Measurements from ENCODE around the gene ANAPC5.
A peak's percentile ranks its signal among the peaks of the same experiment; 100 is the strongest.
"Not testable (repeated sequence)": the region's sequence is repeated elsewhere in the genome, so short reads cannot be mapped to it uniquely, and the experiment has no call there.

The ANAPC5 gene

GRCh38 chr12:121298411-121298810 lies 53.8 kb downstream of the ANAPC5 start:
- no CpG with 5 or more reads among the region's 13 CpGs for WGBS, 2 donors (ENCODE audit: extremely low coverage in 2 of 2, insufficient read length in 2 of 2, insufficient replicate concordance in 1 of 2)
- not testable (repeated sequence) for H3K9me3 ChIP-seq (replicated peaks in 1 of 2; ENCODE audit: control insufficient read depth in 2 of 2, insufficient read depth in 1 of 2, low read depth in 1 of 2, low read length in 2 of 2); H3K4me2 ChIP-seq (ENCODE audit: insufficient read depth, low read length, poor library complexity, severe bottlenecking); DNase-seq (ENCODE audit: low spot score); H3K27ac ChIP-seq (replicated peaks; ENCODE audit: low read length); H2BK5ac ChIP-seq (ENCODE audit: low read length); H2BK120ac ChIP-seq (ENCODE audit: low read depth, low read length); H2BK12ac ChIP-seq (ENCODE audit: low read length); H2AK5ac ChIP-seq (ENCODE audit: low read depth, low read length); H3K4ac ChIP-seq (ENCODE audit: low read length); H3K36me3 ChIP-seq (replicated peaks in 1 of 2; ENCODE audit: control insufficient read depth in 2 of 2, insufficient read depth in 2 of 2, low read length in 2 of 2); H2AFZ ChIP-seq (ENCODE audit: low read length); H3K23ac ChIP-seq (ENCODE audit: low read depth, low read length, poor library complexity); H3K79me1 ChIP-seq (ENCODE audit: low read depth, low read length); H3K27me3 ChIP-seq (ENCODE audit: control insufficient read depth in 3 of 3, insufficient read depth in 3 of 3, low read depth in 1 of 3, low read length in 3 of 3); H3K18ac ChIP-seq (ENCODE audit: low read length); H4K8ac ChIP-seq (ENCODE audit: low read depth, low read length); H3K4me1 ChIP-seq (ENCODE audit: control insufficient read depth in 2 of 2, insufficient read depth in 1 of 2, low read depth in 1 of 2, low read length in 2 of 2); H2BK15ac ChIP-seq (ENCODE audit: low read length); H3K9ac ChIP-seq (ENCODE audit: low read depth, low read length, poor library complexity); H4K91ac ChIP-seq (ENCODE audit: low read depth, low read length, poor library complexity); H3K14ac ChIP-seq (ENCODE audit: low read length); H3K4me3 ChIP-seq (ENCODE audit: low read length in 2 of 2)

- peak; percentile 51 for DNase-seq (ENCODE audit: low spot score)
- peak overlapping the region; percentile 95 for H3K27ac ChIP-seq (replicated peaks; ENCODE audit: low read length)
Measured at GRCh38 chr12:121297435-121297991, 54.7 kb downstream of the ANAPC5 start.

GRCh38 chr12:121296618-121297434 lies 55.4 kb downstream of the ANAPC5 start, which contains the start of gene CAMKK2:
Gene CAMKK2 (minus strand): TSS chr12:121296709. CDS start chr12:121274526, 22,183 bp downstream.
- Histone ChIP-seq H3K14ac (ENCODE audit: low read length) (peak within 1 kb of the TSS; percentile 82), H4K8ac (ENCODE audit: low read depth, low read length) (no peak within 1 kb of the TSS), H3K27me3 (ENCODE audit: control insufficient read depth in 3 of 3, insufficient read depth in 3 of 3, low read depth in 1 of 3, low read length in 3 of 3) (no peaks in the 10 kb centered on the region), H3K4me1 (ENCODE audit: control insufficient read depth in 2 of 2, insufficient read depth in 1 of 2, low read depth in 1 of 2, low read length in 2 of 2) (peaks cover 7% of the 10 kb centered on the region in 2 donors), H2AFZ (ENCODE audit: low read length) (peak within 1 kb of the TSS; percentile 94), H2BK12ac (ENCODE audit: low read length) (no peak within 1 kb of the TSS), H3K18ac (ENCODE audit: low read length) (peak within 1 kb of the TSS; percentile 97), H3K4me3 (ENCODE audit: low read length in 2 of 2) (peak within 1 kb of the TSS; percentile 91 to 99), H3K9ac (ENCODE audit: low read depth, low read length, poor library complexity) (peak within 1 kb of the TSS; percentile 98), H2AK5ac (ENCODE audit: low read depth, low read length) (peak within 1 kb of the TSS; percentile 90), H3K4me2 (ENCODE audit: insufficient read depth, low read length, poor library complexity, severe bottlenecking) (peak within 1 kb of the TSS; percentile 95), H2BK120ac (ENCODE audit: low read depth, low read length) (no peak within 1 kb of the TSS), H2BK15ac (ENCODE audit: low read length) (peak within 1 kb of the TSS; percentile 16), H2BK5ac (ENCODE audit: low read length) (peak within 1 kb of the TSS; percentile 93), H3K4ac (ENCODE audit: low read length) (peak within 1 kb of the TSS; percentile 23), H3K27ac (replicated peaks; ENCODE audit: low read length) (peak within 1 kb of the TSS; percentile 95), H3K79me1 (ENCODE audit: low read depth, low read length) (peaks cover 9% of the 10 kb centered on the region), H4K91ac (ENCODE audit: low read depth, low read length, poor library complexity) (no peak within 1 kb of the TSS), H3K23ac (ENCODE audit: low read depth, low read length, poor library complexity) (peak within 1 kb of the TSS; percentile 52), H3K36me3 (replicated peaks in 1 of 2; ENCODE audit: control insufficient read depth in 2 of 2, insufficient read depth in 2 of 2, low read length in 2 of 2) (peaks cover 3 to 14% of the 10 kb centered on the region in 2 donors), H3K9me3 (replicated peaks in 1 of 2; ENCODE audit: control insufficient read depth in 2 of 2, insufficient read depth in 1 of 2, low read depth in 1 of 2, low read length in 2 of 2) (no peaks in the 10 kb centered on the region)
- DNase-seq (ENCODE audit: low spot score), result peak; percentile 82
- WGBS, 2 donors (ENCODE audit: extremely low coverage in 2 of 2, insufficient read length in 2 of 2, insufficient replicate concordance in 1 of 2), result no CpG with 5 or more reads among the region's 104 CpGs

More at GRCh38 chr12:121297435-121297991, 54.7 kb downstream of the ANAPC5 start:
- Histone ChIP-seq H2AK5ac (ENCODE audit: low read depth, low read length) (no peak overlapping the region), H3K4me3 (ENCODE audit: low read length in 2 of 2) (peak overlapping the region; percentile 91 to 95), H3K4me2 (ENCODE audit: insufficient read depth, low read length, poor library complexity, severe bottlenecking) (peak overlapping the region; percentile 87), H2BK120ac (ENCODE audit: low read depth, low read length) (no peak overlapping the region), H3K4ac (ENCODE audit: low read length) (no peak overlapping the region), H3K36me3 (replicated peaks in 1 of 2; ENCODE audit: control insufficient read depth in 2 of 2, insufficient read depth in 2 of 2, low read length in 2 of 2) (peaks cover 3 to 8% of the 10 kb centered on the region in 2 donors), H3K9ac (ENCODE audit: low read depth, low read length, poor library complexity) (peak overlapping the region; percentile 83), H2BK12ac (ENCODE audit: low read length) (no peak overlapping the region), H4K8ac (ENCODE audit: low read depth, low read length) (no peak overlapping the region), H4K91ac (ENCODE audit: low read depth, low read length, poor library complexity) (no peak overlapping the region), H3K14ac (ENCODE audit: low read length) (no peak overlapping the region), H2AFZ (ENCODE audit: low read length) (peak overlapping the region; percentile 94), H3K23ac (ENCODE audit: low read depth, low read length, poor library complexity) (no peak overlapping the region), H3K18ac (ENCODE audit: low read length) (peak overlapping the region; percentile 94), H2BK15ac (ENCODE audit: low read length) (no peak overlapping the region), H3K4me1 (ENCODE audit: control insufficient read depth in 2 of 2, insufficient read depth in 1 of 2, low read depth in 1 of 2, low read length in 2 of 2) (peaks cover 7% of the 10 kb centered on the region in 2 donors), H3K27me3 (ENCODE audit: control insufficient read depth in 3 of 3, insufficient read depth in 3 of 3, low read depth in 1 of 3, low read length in 3 of 3) (no peaks in the 10 kb centered on the region), H2BK5ac (ENCODE audit: low read length) (no peak overlapping the region), H3K9me3 (replicated peaks in 1 of 2; ENCODE audit: control insufficient read depth in 2 of 2, insufficient read depth in 1 of 2, low read depth in 1 of 2, low read length in 2 of 2) (no peaks in the 10 kb centered on the region), H3K79me1 (ENCODE audit: low read depth, low read length) (peaks cover 9% of the 10 kb centered on the region)
- no CpG with 5 or more reads among the region's 21 CpGs for WGBS, 2 donors (ENCODE audit: extremely low coverage in 2 of 2, insufficient read length in 2 of 2, insufficient replicate concordance in 1 of 2)
